DND-41 (cell line): ENCODE data around the gene ATF5.

Source experiments
- CTCF ChIP-seq: IDR thresholded peaks from 2 replicates; pipeline ENCODE4 v1.5.1; 2012; ENCODE audit warnings: borderline replicate concordance, low read length, moderate library complexity, mild to moderate bottlenecking; ENCODE audit not compliant: poor library complexity, severe bottlenecking; ENCODE audit errors: extremely low read depth
- EZH2 ChIP-seq: IDR thresholded peaks from 3 replicates; pipeline ENCODE4 v1.6.1; 2012; ENCODE audit warnings: borderline replicate concordance, low read depth, mild to moderate bottlenecking, moderate library complexity, low read length, inconsistent platforms; ENCODE audit not compliant: severe bottlenecking

- TF ChIP-seq CTCF = no peak
- no peak for TF ChIP-seq EZH2
Observed at GRCh38 chr19:49894879-49895565, 34.0 kb upstream of the ATF5 start.
